Measurements from ENCODE around the gene GALK1.

DNA sequence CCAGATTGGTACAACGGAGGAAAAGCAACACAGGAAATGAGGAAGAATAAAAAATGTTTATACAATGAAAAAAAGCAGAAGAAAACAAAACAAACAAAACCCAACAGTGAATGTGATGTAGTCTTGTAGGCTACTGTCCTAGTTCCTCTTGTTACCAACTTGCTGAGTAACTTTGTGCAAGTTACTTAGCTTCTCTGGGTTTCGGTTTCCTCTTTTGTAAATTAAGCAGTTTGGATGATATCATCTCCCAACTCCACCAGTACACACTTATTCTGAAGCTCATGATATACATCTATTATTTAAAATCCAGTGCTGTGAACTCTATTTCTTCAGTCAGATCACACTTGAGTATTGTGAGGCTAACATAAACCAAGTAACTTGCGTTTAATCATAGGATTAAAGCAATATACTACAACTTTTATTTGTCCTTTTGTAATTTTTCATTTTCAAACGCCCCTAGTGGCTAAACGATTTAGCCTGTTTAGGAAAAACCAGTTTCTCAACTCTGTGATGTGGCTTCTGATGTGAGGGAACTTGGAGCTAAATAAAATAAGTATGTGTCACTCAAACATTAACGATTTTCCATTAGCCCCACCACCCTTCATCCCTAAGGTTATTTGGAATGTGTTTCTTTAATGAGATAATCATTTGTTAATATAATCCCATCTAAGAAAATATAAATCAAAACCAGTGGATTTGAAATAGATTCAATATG is 18.2 kb upstream of the GALK1 start:
- no peak for TF ChIP-seq ZBTB8A (IDR thresholded peaks at IDR 0.05; ENCODE audit: partially characterized antibody)
- no peak for TF ChIP-seq MAFG (tag; conservative IDR thresholded peaks at IDR 0.05)

All from K562 (cell line).